CD4-positive, alpha-beta T cell treated with Interleukin-17A for 4 hours (primary cell): Measurements from ENCODE around the gene ADCYAP1R1.

Experiments
- DNase-seq: peaks from one replicate; pipeline ENCODE4 v3.0.0-alpha.2; 2020; ENCODE audit warnings: mixed read lengths

ADCYAP1R1 gene

DNA sequence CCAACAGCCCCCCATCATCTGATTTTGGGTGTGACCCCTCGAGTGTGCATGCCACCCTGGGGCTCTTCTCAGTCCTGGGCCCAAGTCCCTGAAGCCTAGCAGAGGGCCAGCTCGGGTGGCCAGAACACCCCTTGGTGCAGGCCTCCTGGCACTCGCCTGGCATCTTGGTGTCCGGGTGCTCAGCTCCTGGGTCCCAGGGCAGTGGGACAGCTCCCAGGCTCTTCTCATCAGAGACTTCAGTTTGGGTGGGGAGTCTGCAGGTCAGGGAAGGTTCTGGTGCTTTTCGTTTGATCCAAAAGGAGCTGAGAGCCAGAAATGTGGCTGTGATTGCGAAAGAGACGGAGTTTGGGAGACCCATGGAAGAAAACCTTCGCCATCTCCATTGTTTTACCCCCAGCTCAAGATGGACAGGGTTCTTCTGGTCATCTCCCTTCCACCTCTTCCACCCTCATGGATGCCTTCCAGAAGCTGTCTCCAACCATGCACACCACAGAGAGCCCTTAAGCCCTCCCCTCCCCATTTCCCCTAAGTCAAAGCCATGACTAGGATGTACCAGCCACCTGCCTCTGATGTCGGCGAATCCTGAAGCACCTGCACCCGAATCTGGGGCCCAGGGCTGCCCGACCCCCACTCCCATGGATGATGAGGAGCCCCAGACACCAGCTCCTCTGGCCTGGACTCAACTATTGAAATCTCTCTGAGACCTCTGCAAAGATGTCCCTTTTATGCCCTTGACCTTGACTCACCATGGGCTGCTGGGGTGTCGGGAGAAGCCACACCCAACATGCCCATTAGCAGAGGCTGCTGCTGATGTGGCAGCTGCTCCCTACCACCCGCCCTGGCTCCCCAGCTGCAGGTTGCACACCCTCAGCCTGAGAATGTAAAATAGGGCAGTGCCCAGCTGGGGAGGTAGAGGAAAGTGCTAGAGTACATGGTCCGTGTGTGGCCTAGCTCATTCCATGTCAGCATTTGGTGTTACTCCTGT lies 55.3 kb downstream of the ADCYAP1R1 start:
- DNase-seq: no peak

DNA sequence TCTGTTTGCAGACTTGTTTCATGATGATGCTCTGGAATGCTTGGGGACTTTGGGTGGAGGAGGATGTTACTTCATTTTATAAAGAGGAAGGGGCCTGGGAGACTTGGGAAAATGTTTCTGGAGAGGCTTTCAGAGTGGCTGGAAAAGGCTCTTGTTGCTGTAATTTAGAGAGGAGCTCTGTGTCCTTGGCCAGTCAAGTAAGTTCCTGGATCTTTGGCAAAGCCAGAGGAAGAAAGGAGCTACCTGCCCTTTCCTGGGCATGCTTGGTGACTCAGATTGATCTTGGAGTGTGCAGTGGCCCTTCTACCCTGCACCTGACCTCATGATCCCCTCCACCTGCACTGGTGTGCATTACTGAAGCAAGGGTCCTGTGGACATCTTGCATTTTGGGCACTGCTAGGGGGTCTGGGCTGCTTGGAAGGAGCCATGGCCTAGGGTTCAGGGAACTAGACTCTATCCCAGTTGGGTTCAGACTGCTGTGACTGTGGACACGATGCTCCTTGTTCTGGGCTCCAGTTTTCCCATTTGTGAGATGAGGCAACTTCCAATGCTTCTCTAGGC lies 56.1 kb downstream of the ADCYAP1R1 start:
- DNase-seq: no peak

DNA sequence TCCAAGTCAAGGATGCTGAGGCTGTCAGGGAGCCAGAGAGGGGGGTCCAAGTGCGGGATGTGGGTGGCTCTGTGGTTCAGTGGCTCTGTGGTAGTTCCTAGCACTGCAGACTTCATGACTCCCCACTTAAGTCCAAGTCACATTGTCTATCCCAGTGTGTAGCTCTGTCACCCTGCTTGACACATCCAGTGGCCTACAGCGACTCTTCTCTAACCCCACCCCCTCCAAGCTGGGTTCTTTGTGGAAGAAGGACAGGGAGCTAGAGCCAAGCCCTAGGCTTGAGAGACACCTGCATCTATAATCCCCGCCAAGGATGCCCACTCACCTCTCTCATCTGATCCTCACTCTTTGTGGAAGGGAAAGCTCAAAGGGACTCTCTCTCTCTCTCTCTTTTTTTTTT lies 57.6 kb downstream of the ADCYAP1R1 start:
- no peak for DNase-seq

DNA sequence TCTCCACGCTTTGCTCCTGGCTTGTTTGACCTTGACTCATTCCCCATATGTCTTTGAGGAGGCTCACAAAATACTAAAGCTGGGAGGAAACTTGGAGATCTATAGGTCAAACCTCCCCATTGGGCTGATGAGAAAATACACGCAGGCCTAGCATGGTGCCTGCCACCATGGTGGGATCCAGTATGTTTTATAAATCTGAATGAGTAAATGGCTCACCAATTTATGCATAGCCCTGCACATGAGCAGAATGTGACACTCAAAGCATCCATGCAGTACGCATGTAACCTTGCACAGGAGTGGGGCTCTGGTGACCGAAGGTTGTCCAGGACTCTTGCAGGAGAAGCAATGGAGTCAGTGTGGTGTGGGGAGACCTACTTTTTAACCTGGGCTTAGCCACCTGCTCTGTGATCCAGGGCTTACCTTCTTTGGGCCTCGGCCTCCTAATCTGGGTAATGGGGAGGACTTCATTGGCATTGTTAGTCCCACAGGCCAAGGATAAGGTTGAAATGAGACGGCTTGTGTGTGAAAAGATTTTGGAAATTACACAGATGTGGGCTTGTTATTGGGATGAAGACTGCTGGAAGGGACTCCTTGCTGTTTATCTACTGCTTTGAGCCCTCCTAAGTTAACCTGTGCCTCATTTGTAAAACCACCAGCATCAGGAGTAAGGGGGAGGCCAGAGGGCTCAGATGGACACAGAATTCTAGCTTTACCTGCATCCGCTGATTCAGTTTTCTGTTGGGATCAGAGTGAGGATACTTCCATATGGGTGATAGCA lies 58.4 kb downstream of the ADCYAP1R1 start:
- no peak for DNase-seq

DNA sequence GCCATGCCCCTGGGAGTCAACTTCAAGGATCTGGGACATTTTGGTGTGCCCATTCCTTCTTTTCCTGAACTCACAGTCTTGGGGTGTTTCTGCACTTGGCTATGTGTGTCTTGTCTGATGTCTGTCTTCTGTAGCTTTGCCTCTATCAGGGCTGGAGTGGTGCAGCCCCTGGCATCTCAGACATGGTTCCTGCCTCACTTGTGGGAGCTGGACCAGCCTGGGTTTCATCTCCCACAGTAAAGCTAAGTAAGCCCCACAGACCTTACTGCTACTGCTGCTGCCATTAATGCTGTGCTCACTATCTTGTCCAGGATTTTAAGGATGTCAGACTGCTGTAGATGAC lies 59.0 kb downstream of the ADCYAP1R1 start:
- DNase-seq: no peak

DNA sequence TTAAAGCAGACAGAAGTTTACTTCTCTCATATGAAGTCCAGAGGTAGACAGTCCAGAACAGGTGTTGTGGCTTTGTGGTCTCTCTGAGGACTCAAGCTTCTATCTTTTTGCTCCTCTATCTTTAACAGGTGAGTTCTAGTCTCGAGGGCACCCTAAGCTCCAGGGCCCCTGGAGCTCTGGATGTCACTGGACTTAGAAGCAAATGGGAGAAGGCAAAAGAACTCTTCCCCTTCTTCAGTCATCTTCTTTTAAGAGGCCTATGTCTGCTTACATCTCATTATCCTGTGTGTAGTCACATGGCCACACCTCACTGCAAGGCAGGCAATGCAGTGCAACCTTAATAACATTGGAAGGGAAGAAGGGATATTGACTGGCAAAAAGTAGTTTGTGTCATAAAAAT lies 61.6 kb downstream of the ADCYAP1R1 start:
- no peak for DNase-seq

DNA sequence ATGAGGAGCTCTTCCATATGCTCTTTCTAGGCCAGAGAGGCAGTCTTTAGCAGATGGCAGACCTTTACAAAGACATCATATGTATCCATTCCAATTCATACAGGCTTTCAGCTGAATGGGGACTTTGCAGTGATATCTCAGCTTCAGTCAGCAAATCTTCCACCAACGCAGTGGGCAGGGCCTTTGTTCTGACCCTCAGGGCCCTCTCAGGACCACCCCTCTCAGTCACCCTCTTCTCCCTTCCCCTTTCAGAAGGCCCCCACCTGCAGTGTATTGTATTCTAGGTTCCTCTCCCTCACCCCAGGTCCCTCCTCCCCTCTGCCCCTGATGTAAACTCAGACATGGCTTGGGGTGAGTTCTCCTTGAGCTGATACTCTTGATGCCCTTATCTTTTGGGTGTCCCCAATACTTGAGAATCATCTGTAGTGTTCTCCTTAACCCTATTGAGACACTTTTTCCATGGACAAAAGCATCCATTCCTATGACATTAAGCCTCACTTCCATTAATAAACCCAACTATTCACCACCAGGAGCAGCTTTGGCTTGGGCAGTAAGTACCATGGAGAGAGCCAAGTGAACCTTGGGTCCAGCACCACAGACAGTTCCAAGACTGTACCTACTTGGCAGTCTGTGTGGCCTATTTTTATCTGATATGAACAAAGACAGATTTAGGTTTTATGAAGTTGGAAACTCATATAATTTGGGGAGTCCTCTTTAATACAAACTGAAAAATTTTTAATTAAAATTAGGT lies 62.7 kb downstream of the ADCYAP1R1 start:
- DNase-seq: no peak

DNA sequence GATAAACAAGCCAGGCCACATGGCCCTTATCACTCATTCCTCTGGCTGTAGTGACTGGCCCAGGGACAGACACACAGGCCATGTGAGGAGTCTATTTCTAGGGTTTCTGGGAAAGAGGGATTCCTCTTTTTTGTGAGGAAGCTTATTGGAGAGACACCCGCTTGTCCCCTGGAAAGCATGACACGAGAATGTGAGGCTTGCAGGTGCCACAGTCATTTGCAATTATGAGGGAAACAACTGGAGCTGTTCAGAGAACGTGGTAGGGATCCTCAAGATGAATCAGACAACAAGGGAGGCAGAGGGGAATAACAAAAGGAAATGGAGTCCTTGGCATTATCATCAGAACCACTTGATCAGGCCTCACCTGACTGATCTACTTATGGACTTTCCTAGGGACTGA lies 64.5 kb downstream of the ADCYAP1R1 start:
- no peak for DNase-seq

DNA sequence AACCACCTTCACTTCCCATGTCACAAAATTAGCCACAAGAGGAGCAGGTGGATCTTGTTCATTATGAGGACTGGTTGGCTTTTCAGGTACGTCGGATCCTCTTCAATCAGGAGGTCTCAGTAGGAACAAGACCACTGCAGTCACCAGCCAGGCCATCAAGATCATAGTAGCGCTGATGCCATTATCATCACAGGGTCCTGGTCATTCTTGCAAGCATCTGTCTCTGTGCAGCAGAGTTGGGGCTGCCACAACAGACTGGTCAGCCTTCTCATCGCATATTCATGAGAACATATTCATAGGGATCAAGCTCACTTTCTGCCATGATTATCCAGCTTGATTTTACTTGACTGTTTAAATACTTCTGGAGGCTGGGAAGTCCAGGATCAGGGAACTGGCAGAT lies 67.1 kb downstream of the ADCYAP1R1 start:
- DNase-seq: no peak

DNA sequence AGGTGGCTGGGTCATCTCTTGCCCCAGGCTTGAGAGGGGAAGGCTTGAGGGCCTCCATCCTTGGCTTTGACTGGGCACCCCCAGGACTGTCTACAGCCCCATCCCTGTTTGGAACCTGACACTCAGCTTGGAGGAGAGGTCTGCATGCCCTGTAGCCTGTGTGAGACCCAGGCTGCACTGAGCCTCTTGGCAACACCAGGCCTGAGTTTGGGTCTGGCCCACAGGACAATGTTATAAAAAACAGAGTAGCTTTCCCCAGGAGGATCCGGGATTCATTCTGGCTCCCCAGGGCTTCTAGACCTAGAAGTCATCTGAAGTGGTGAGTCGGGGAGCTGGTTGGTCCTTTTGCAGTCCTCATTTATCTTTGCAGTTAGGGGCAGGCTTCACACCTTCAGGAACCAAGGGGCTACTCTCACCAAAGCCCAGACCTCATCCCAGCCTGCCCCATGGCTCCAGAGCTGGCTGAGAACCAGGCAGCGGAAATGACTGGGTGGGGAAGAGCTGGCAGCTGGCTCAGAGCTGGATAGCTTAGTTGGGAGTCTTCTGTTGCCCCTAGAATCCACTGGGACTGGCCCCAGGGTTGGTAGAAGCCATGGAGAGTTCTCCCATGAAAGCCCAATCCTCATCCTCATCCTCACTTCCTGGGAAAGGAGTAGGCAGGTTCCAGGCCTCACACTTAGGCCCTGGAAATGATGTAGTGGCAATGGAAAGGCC lies 68.8 kb downstream of the ADCYAP1R1 start:
- DNase-seq: no peak

DNA sequence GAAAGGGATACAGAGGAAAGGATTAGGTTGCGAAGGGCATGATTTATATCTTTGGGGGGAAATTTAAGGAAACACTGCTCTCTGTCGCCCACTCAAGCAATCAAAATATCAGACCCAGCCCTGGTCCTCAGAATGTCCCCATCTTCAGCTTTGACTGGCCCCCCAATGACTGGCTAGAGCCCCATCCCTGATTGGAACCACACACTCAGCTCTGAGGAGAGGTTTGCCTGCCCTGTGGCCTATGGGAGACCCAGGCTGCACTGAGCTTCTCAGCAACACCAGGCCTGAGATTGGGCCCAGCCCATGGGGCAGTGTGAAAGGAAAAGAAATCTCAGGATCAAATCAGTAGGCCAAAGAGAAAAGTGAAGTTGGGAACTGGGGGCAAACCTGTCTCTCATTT lies 69.5 kb downstream of the ADCYAP1R1 start:
- DNase-seq: no peak

DNA sequence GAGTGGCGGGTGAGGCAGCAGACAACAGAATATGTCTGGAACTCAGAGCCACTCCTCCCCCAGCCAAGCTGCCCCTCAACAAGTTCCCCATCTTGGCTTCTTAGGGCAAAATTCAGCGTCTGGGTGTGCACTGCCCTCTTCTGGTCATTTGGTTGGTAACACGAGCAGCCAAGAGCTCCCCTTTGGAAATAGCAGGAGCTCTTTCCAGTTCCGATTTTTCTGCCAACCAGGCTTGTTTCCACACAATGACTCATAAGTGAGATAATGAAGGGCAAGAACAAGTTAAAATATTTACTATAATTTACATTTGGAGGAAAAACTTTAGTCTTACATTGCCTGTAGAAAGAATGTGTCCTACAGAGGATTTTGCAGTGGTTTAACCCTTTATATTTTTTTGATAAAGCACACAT lies 70.5 kb downstream of the ADCYAP1R1 start:
- peak; percentile 32 for DNase-seq

DNA sequence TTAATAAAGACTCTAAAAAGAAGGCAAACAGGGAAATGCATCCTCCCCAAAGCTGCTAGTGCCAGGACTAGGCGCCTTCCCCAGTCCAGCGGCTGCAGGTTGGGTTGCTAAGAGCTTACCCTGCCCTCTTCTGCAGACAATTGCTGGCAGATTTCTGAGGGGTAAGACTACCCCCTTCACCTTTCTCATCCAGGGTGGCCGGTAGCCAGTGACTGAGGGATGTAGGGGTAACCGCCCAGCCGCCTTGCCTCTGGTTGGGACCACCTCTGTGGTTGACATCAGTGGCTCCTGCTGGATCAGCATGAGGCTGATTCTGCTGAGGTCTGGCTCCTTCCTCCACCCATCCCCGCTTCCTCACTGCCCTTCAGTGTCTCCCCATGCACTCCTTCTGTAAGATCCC lies 71.2 kb downstream of the ADCYAP1R1 start:
- no peak for DNase-seq

DNA sequence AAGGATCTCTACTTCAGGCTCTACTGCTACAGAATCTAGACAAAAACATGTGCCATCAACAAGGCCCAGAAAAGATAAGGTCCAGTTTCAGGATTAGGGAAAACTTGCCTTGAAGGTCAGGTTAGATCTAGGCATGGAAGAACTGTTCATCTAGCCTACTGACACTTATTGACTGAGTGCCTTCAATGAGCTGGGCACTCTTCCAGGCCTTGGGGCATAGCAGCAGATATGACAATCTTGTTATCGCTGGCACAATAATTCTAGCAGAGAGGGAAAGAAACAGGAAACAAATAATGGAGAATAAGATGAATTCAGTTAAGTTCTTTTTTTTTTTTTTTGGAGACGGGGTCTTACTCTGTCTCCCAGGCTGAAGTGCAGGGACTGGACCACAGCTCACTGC lies 71.6 kb downstream of the ADCYAP1R1 start:
- no peak for DNase-seq

DNA sequence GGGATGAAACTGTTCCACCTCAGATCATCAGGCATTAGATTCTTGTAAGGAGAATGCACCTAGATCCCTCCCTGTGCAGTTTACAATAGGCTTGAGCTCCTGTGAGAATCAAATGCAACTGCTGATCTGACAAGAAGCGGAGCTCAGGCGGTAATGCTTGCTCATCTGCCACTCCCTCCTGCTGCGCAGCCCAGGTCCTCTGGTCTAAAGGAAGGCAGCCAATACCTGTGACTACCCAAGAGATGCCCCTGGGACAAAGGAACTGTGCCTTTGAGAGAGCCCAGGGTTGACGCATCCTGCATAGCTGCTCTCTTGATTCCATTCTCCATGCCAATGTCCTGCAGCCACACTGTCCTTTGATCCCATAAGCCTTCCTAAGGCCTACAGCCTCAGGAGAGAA lies 73.1 kb downstream of the ADCYAP1R1 start:
- no peak for DNase-seq

DNA sequence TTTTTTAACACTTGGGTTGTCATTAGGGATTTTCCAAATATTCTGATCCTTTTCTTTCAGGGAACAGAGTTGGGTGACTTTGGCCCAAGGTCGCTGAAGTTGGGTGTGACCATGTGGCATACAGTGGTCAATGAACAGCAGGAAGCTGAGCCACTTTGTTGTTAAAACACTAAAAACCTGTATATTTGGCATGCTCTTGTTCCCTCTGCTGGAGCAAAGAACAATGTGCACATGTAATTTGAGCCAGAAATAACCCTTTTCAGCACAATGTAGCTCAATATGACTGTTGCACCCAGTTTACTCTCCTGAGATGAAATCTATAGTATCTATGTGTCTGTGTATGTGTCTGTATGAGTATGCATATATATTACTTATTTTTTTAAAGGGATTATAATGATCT lies 74.9 kb downstream of the ADCYAP1R1 start:
- DNase-seq: no peak

DNA sequence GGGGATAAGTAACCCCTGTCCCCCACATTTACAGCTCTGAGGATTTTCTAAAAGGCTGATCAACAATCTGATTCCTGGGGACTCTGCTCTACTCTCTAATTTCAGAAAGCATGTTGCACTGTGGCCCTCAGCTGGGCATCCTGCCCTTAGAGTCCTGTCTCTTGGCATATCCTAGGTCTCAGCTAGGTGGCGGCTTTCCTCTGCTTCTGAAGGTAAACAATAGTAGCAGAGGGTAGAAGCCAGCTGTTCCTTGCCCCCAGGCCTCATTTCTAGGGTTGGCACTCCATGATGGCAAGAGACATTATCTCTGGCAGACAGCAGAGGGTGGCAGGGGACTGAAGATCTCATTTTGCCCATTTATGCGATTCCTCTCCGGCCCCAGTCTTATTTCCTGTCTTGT lies 77.0 kb downstream of the ADCYAP1R1 start:
- DNase-seq: no peak

DNA sequence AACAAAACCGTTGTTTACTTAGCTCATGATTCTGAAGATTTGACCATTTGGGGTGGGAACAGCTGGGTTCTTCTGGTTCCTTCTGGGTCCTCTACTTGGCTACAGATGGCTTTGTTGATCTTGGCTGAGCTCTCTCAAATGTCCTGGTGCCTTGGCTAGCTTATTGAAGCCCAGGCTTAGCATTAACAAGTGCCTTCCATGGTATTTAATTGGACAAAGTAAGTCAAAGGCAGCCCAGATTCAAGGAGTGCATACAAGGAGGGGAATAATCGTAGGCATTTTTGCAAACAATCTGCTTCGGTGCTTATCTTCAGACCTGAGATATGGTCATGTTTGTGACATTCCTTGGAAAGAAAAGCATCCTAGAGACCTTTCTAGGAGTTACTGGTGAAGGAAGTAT lies 81.4 kb downstream of the ADCYAP1R1 start:
- DNase-seq: no peak

DNA sequence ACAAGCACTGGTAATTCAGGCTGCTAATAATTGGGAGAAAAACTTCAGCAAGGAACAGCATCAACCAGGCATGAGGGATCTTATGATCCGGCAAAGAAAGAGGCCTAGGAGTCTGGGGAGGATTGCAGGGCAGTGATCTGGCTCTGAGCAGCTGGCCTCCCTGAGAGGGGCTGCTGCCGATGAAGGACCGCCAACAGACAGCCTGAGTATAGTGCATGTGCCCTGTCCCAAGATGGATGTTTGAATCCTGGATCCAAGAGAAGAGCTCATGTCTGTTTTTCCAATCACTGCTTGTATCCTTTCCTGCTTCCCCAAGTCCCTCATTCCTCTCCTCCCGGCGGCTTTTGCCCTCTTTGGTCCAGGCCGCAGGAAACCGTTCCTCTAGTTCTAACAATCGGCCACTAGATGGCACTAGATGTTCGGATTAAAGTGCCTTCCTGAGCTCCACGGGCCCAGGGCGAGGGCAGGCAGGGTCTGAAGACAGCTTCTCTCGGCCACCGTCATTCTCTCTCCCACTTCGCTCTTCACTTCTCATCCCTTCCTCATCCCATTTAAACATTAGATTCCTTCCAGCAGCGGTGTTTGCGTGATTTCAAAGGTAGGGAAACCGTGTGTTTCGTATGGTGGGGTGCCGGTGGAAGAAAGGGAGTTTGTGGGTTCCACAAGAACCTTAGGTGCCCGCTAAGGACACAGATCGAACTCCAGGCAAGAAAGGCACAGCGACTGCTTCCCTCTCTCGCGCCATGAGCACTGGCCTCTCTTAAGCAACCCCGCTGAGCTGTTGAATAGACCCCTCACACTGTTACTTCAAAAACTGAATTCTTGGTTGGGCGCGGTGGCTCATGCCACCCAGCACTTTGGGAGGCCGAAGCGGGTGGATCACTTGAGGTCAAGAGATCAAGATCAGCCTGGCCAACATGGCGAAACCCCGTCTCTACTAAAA lies 82.4 kb downstream of the ADCYAP1R1 start:
- peak; percentile 42 for DNase-seq

DNA sequence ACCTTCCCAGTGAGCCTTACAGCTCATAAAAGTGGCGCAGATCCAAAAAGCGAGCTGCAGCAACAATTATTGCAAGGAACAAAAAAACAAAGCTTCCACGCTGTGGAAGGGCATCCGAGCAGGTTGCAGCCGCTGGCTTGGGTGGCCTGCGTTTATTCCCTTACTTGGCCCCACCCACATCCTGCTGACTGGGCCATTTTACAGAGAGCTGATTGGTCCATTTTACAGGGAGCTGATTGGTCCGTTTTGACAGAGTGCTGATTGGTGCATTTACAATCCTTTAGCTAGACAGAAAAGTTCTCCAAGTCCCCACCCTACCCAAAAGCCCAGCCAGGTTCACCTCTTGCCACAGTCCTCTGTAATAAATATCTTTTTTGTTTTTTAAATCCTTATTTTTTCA lies 85.1 kb downstream of the ADCYAP1R1 start:
- no peak for DNase-seq

DNA sequence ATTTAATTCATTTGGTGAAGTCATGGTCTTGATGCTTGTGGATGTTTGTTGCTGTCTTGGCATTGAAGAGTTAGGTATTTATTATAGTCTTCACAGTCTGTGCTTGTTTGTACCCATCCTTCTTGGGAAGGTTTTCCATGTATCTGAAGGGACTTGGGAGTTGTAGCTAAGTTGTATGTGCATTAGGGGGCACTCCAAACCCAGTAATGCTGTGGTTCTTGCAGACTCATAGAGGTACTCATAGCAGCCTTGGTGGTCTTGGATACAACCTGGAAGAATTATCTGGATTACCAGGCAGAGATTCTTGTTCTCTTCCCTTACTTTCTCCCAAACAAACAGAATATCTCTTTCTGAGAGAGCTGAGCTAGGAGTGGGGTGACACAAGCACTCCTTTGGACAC lies 93.2 kb downstream of the ADCYAP1R1 start:
- DNase-seq: no peak
